AG04450 (cell line): ENCODE measurements around the gene NBPF3. TPM values are rescaled to one million over a fixed set of nuclear protein-coding genes. Genes with fewer than 3 reads are reported as not detected.

ENCODE experiments used
- CTCF ChIA-PET: fragments of 300-600, 350-600 bp; formaldehyde crosslinking; extraction: SDS; loops from one replicate; lab custom pipeline; 2022; ENCODE audit warnings: antibody characterized with exemption, inconsistent platforms; lab: Charles Lee
- POLR2A ChIA-PET: fragments of 350-600 bp; formaldehyde crosslinking; extraction: SDS; loops from one replicate; lab custom pipeline; 2021; ENCODE audit warnings: antibody characterized with exemption, inconsistent platforms; lab: Yijun Ruan, JAX
- DNase-seq: peaks from one replicate; pipeline ENCODE4 v3.0.0-alpha.2; 2011; ENCODE audit warnings: low read depth, low spot score
- H3K27ac ChIP-seq: one replicate; pipeline ENCODE4 v1.5.1; 2012; ENCODE audit warnings: low read depth, low read length, control low read depth
- H3K27me3 ChIP-seq: one replicate; pipeline ENCODE4 v1.6.0; 2012; ENCODE audit warnings: low read length; ENCODE audit not compliant: control insufficient read depth, insufficient read depth
- H3K4me3 ChIP-seq: 2 replicates; pipeline ENCODE4 v1.5.1; 2011; ENCODE audit warnings: mild to moderate bottlenecking, low read depth, low read length, control low read depth
- H3K9me3 ChIP-seq: 2 replicates; pipeline ENCODE4 v1.5.1; 2012; ENCODE audit warnings: low read length; ENCODE audit not compliant: control insufficient read depth, insufficient read depth
- CTCF ChIP-seq: IDR thresholded peaks from 2 replicates; pipeline ENCODE4 v1.5.1; 2011; ENCODE audit warnings: low read depth, low read length, control low read depth, inconsistent platforms
- polyA plus RNA-seq: library from polyadenylated mRNA; depleted of rRNA; stranded (reverse); fragments of >200 nt; gene quantifications from 2 replicates; pipeline ENCODE4 v1.2.3, GENCODE V29; 2011

Gene NBPF3
- polyA plus RNA-seq, 1 experiment: 23.8 TPM

- TF ChIP-seq CTCF: no peak
- H3K27ac ChIP-seq: no peak overlapping the region
- peaks cover 9% of the 10 kb centered on the region for H3K9me3 ChIP-seq
- CTCF ChIA-PET: interaction anchor here (1.0 kb wide), 1 partner anchor 125 kb away, joined by 3 read pairs; no protein-coding TSS in a partner anchor
- POLR2A ChIA-PET: no interaction called here
- H3K27me3 ChIP-seq: peaks cover 18% of the 10 kb centered on the region
- DNase-seq: no peak
- no peak overlapping the region for H3K4me3 ChIP-seq
Measured at GRCh38 chr1:21495225-21495820, 55.4 kb downstream of the NBPF3 start.

DNA sequence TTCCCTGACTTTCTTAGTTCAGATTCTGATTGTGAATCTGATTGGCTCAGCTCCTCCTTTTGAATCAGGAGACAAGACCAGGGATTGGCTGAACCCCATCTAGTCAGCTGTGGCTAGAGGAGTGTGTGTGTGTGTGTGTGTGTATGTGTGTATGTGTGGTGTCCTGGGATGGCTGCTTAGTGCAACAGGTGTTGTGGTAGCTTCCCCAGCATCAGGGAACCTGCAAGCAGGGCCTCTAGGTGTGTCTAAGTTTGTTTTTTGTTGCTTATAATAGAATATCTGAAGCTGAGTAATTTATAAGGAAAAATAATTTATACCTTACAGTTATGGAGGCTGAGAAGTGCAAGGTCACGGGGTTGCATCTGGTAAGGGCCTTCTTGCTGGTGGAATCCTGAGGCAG is 56.1 kb downstream of the NBPF3 start:
- no peak for DNase-seq
- POLR2A ChIA-PET: no interaction called here
- CTCF ChIA-PET: interaction anchor here (1.0 kb wide), 1 partner anchor 126 kb away, joined by 3 read pairs; no protein-coding TSS in a partner anchor
- TF ChIP-seq CTCF: no peak
- H3K4me3 ChIP-seq: no peak overlapping the region
- peaks cover 3% of the 10 kb centered on the region for H3K9me3 ChIP-seq
- H3K27me3 ChIP-seq: peaks cover 16% of the 10 kb centered on the region
- no peak overlapping the region for H3K27ac ChIP-seq

GRCh38 chr1:21496886-21497285 is 56.9 kb downstream of the NBPF3 start:
- Histone ChIP-seq H3K27ac (no peak overlapping the region), H3K9me3 (peaks cover 2% of the 10 kb centered on the region; the same call in 1 of the 2 replicates), H3K4me3 (no peak overlapping the region), H3K27me3 (peaks cover 14% of the 10 kb centered on the region)
- TF ChIP-seq CTCF: no peak
- DNase-seq: no peak
- CTCF ChIA-PET: no interaction called here
- POLR2A ChIA-PET: no interaction called here

DNA sequence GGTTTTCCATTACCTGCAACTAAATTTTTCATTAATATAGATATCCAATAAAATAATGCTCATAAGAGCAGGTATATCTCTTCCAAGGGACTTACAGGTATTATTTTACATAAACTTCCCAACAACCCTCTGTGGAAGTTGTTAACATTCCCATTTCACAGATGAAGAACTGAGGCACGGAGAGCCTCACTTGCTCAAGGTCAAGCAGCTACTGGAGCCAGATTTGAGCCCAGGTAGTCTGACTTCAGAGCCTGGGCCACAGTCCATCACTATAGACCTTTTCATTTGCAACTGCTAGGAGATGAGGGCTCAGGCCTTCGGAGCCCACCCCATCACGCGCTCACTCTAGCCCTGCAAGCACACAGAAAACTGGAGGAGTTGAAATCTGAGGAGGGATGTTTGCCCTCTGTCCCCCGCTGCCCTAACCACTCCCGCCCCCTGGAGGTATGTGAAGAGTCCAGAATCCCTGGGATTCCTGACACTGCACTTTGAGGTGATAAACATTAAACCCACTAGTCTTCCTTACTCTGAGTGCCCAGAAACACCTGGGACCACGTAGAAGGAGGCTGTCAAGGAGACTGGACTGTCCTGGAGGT is 57.6 kb downstream of the NBPF3 start:
- no peak for DNase-seq
- no peak overlapping the region for H3K27ac ChIP-seq
- peak; percentile 30; the same call in 1 of the 2 replicates for TF ChIP-seq CTCF
- CTCF ChIA-PET: no interaction called here
- H3K4me3 ChIP-seq: no peak overlapping the region
- peaks cover 11% of the 10 kb centered on the region for H3K27me3 ChIP-seq
- POLR2A ChIA-PET: no interaction called here
- H3K9me3 ChIP-seq: peaks cover 2% of the 10 kb centered on the region; the same call in 1 of the 2 replicates

GRCh38 chr1:21499283-21499950 is 59.5 kb downstream of the NBPF3 start:
- Histone ChIP-seq H3K9me3 (peaks cover 2% of the 10 kb centered on the region; the same call in 1 of the 2 replicates), H3K27me3 (peaks cover 9% of the 10 kb centered on the region), H3K4me3 (no peak overlapping the region), H3K27ac (no peak overlapping the region)
- TF ChIP-seq CTCF: no peak
- DNase-seq: no peak
- CTCF ChIA-PET: interaction anchor here (1.2 to 2.1 kb wide), 3 partner anchors 8 to 129 kb away, joined by 4 to 14 read pairs (median 4); partner anchors contain the start of gene ALPL
- POLR2A ChIA-PET: no interaction called here
